ENCODE results near the gene TBC1D16.
"Not testable (repeated sequence)": the region's sequence is repeated elsewhere in the genome, so short reads cannot be mapped to it uniquely, and the experiment has no call there.

Gene TBC1D16

DNA sequence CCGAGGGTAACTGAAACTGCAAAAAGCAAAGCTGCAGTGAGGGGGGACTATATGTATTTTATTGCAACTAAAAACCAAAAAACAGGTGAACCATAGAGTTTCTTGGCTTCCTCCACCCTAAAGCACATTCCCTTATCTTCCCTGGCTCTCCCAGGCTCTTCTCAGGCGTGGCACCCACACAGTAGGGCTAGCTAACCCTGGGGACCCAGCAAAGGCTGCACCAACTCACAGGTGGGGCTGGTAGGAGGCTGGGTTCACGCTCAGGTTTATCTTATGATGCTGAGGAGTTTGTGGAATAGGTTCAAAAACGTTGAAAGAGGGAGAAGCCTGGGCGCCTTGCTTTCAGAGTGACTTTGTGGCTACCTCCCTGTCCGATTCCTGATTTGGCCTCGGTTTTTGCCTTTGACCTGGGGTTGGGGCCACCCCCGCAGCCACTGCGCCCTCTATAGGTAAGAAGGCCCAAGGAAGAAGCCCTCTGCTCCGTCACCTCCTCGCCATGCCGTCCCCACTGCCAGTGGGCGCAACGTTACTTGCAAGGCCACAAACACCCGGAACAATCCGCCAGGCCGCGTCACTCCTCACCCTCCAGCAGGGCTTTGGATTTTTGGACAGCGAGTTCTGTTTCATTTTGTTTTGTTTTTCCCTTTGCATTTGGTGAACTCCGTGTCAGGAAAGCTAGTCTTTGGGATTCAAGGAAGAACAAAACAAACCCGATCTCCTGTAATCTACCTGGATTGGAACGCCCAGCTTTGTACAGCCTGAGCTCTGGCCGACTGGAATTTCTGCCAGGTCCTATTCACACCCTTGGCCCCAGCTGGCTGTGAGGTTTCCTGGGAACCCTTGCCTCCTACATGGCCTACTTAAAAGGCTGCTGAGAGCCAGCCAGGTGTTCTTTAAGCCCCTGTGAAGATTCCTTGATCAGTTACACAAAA lies 60.8 kb downstream of the TBC1D16 start:
- DNase-seq (ENCODE audit: low read depth in 2 of 2): no peak

DNA sequence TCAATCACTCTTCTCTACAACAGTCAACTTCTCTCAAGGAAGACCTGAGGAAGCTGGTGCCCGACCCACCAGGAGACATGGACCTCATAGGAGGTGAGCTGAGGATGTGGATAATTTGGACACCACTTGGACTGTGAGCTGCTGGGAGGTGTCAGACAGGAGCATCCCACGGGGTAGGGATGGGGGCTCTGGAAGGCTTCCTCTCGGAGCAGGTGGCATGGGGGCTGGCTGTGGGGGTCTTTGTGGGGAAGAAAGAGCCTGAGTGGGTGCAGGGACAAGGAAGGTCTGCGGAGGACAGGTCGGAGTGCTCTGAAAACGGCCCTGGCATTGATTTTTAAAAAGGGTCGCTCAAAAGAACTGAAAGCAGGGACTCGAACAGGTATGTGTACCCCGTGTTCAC lies 64.0 kb downstream of the TBC1D16 start:
- DNase-seq (ENCODE audit: low read depth in 2 of 2): no peak

DNA sequence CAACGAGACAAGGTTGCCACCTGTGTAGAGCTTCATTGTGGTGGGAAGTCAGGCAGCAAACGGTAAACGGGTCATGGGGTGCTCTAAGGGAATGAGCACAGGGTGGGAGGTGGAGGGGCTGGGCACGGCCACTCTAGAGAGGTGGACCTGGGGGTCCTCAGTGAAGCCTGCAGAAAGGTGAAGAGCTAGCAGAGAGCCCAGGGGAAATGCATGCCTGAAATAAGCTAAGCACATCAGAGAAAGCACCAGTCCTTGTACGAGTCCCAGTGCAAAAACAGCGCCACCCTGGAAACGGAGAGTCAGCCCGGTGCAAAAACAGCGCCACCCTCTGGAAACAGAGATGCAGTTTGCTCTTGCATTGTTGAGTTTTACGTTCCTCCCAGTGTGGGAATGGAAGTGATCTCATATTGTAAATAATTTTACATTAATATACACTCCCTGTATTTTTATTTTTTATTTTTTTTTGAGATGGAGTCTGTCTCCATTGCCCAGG lies 65.0 kb downstream of the TBC1D16 start:
- no peak for DNase-seq (ENCODE audit: low read depth in 2 of 2)

DNA sequence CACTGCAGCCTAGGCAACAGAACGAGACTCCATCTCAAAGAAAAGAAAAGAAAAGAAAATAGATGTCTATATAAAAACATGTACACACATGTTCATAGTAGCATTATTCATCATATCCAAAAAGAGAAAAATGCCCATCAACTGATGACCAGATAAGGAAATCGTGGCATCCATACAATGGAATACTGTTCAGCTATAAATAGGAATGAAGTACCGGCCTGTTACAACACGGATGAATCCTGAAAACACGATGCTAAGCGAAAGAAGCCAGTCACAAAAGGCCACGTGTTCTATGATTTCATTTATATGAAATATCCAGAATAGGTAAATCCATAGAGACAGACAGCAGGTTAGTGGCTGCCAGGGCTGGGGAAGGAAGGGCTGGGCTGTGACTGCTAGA lies 65.8 kb downstream of the TBC1D16 start:
- no peak for DNase-seq (ENCODE audit: low read depth in 2 of 2)

DNA sequence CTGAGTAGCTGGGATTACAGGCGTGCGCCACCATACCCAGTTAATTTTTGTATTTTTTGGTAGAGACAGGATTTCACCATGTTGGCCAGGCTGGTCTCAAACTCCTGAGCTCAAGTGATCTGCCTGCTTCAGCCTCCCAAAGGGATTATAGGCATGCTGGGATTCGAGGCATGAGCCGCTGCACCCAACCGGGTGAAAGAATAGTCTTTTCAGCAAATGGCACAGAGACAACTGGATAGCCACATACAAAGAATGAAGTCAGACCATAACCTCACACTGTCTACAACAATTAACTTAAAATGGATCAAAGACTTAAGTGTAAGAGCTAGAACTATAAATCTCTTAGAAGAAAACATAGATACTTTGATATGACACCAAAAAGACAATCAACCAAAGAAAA lies 67.6 kb downstream of the TBC1D16 start:
- no peak for DNase-seq (ENCODE audit: low read depth in 2 of 2)

DNA sequence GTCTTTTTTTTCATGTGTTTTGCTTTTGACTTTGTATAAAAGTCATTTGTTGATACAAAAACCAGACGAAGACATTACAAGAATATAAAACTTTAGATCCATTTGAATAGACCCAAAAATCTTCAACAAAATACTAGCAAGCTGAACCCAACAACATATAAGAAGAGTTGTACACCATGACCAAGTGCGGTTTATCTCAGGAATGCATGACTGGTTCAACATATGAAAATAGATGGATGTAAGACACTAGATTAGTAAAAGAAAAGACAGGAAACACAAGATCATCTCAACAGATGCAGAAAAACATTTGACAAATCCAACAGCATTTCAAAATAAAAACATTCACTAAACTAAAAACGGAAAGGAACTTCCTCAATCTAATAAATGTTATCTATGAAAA lies 69.0 kb downstream of the TBC1D16 start:
- DNase-seq (ENCODE audit: low read depth in 2 of 2): no peak

DNA sequence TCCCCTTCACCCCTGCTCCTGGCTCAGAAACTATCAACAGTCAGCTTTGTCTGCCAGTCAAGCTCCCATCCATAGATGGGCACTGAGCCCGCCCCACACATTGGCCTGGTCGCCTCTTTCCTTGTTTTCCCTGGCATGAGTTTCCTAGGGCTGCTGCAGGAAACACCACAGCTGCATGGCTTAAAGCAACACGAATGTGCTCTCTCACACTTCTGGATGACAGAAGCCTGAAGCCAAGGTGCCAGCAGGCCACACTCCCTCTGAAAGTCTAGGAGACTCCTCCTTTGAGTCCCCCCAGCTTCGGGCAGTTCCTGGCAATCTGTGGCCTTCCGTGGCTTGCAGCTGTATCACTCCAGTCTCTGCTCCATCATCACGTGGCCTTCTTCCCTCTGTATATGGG lies 69.9 kb downstream of the TBC1D16 start:
- DNase-seq (ENCODE audit: low read depth in 2 of 2): no peak

DNA sequence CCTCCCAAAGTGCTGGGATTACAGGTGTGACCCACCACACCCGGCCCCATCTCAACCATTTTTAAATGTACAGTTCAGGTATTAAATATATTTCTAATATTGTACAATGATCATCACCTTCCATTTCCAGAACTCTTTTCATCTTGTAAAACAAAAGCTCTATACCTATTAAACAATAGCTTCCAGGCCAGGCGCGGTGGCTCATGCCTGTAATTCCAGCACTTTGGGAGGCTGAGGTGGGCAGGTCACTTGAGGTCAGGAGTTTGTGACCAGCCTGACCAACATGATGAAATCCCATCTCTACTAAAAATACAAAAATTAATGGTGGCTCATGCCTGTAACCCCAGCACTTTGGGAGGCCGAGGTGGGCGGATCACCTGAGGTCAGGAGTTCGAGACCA lies 73.2 kb downstream of the TBC1D16 start:
- DNase-seq (ENCODE audit: low read depth in 2 of 2): not testable (repeated sequence)

DNA sequence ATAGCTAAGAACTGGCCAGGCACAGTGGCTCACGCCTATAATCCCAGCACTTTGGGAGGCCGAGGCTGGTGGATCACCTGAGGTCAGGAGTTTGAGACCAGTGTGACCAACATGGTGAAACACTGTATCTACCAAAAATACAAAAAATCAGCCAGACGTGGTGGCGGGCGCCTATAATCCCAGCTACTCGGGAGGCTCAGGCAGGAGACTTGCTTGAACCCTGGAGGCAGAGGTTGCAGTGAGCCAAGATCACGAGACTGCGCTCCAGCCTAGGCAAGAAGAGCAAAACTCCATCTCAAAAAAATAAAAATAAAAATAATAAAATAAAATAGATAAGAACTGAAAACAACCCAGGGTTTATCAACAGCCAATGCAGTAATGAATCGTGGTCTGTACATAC lies 74.1 kb downstream of the TBC1D16 start:
- DNase-seq (ENCODE audit: low read depth in 2 of 2): not testable (repeated sequence)

DNA sequence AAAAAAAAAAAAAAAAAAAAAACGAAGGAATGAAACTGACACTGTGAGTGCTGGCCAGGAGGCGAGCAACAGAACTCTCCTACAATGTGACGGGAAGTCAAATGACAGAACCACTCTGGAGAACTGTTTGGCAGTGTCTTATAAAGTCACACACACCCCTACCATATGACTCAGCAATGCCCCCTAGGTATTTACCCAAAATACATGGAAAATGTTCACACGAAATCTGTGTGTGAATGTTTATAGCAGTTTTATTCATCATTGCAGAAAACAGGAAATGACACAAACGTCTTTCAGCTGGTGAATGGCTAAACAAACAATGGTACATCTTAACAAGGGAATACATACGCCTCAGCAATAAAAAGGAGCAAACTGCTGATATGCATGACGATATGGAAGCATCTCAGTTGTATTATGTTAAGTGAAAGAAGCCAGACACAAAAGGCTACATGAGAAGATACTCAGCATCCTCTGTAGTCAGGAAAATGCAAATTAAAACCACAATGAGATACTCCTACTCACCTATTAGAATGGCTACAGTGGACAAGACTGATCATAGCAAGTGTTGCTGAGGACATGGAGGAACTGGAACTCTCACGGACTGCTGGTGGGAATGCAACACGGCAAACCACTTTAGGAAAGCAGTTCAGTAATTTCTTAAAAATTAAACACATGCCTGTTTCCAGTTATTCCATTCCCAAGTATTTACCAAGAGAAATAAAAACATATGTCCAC lies 74.7 kb downstream of the TBC1D16 start:
- no peak for DNase-seq (ENCODE audit: low read depth in 2 of 2)

DNA sequence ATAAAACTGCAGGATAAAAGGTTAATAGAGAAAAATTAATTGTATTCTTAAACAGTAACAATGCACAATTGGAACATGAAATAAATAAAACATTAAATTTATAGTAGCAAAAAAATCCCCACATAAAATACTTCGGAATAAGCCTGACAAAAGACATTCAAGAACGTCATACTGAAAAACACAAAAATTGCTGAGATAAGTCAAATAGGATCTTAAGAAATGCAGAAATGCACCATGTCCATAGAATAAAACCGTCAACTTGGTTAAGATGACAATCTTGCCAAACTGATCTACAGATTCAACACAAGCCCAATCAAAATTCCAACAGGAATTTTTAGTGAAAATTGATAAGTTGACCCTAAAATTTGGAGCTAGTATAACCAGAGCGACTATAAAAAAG lies 76.6 kb downstream of the TBC1D16 start:
- no peak for DNase-seq (ENCODE audit: low read depth in 2 of 2)

DNA sequence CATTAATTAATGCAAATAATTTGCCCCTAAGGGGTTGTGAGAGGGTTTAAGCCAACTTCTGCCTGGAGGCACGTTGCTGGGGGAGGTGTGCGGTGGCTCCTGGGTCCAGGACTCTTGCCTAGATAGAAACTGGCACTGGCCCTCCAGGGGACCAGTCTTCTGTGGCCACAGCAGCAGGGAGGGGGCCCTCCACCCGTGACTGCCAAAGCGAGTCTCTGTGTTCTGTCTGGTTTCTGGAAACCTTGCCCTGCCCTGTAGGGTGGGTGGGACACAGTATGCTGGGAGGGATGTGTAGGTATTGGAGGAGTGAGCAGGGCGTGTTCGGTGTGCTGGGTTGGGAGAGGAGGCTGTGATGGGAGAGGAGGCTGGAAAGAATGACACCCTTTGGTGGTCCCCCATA lies 78.8 kb downstream of the TBC1D16 start:
- no peak for DNase-seq (ENCODE audit: low read depth in 2 of 2)

DNA sequence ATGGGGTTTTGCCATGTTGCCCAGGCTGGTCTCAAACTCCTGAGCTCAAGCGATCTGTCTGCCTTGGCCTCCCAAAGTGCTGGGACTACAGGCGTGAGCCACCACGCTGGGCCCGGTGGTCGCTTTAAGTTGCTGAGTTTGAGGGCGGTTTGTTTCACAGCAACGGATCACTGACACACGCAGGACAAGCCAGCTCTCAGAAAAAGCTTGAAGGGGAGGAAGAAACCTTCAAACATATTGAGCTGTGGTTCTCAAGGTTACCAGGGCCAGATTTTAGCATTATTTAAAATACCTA lies 79.3 kb downstream of the TBC1D16 start:
- not testable (repeated sequence) for DNase-seq (ENCODE audit: low read depth in 2 of 2)

DNA sequence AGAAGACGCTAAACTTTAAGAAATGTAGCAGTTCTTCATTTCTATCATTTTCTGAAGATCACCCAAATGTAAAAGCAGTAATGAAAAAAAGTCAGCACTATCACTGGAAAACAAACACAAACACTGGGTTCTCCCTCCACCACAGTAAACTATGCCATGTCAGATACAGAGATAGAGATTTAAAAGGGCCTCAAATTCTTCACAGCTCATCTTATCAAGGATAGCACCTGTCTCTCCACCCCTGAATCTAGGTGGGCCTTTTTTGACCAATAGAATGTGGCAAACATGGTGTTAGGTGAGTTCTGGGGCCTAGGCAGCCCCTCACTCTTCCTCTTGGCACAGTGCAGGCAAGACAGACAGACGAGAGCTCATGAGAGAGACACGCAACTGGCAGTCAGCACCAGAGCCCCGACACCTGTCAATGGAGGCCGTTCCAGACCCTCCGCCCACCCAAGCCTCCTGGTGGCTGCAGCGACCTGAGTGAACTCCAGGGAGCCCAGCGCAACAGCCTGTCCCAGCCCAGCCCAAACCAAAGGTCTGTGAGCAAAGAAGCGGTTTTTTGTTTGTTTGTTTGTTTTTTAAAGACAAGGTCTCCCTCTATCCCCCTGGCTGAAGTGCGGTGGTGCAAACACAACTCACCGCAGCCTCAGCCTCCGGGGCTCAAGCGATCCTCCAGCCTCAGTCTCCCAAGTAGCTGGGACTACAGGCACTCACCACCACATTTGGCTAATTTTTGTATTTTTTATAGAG lies 79.8 kb downstream of the TBC1D16 start:
- no peak for DNase-seq (ENCODE audit: low read depth in 2 of 2)

DNA sequence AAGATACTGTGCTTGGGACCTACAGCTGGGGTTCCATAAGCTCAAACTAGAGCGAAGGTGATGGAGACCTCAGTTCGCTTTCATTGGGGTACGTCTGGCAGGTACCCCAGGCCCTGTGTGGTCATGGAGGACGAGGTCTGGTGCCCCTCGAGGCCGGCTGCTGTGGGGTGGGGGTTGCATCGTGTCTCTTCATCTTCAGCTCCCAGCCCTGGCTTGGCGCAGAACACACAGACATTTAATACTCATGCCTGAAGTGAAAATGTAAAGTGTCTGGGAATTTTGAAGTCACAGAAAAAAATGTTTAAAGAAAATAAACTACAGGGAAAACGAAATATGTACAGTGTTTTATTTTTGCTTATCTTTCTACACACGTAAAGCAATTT lies 80.5 kb downstream of the TBC1D16 start:
- DNase-seq (ENCODE audit: low read depth in 2 of 2): no peak

DNA sequence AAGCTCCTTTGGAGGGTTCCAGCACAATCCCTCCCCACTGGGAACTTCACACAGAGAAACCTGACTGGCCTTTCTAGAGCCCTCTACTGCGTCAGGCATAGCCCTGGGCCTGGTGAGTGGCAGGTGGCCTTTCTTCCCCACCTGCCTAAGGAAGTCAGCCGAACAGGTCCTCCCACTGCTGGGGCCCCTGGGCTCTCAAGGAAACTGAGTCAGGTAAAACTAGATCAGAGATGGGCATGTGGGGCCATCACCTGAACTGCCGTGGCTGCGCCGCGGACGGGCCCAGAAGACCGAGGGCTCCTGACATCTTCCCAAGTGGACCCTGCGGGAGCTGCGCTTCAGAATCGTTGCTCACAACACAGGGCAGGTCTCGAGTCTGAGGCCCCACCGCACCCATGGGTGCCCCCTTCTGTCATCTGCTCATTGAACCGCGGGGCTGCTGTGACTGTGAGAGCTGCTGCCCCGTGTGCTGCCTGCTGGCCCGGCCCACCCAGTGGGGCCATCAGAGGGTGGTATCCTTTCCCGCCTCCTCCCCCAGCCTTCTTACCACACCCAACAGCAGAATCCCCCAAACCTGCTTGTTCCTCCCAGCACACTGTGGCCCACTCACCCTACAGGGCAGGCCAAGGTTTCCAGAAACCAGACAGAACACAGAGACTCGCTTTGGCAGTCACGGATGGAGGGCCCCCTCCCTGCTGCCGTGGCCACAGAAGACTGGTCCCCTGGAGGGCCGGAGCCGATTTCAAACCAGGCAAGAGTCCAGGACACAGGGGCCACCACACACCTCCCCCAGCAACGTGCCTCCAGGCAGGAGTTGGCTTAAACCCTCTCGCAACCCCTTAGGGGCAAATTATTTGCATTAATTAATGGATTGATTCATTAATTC lies 81.1 kb downstream of the TBC1D16 start:
- no peak for DNase-seq (ENCODE audit: low read depth in 2 of 2)

DNA sequence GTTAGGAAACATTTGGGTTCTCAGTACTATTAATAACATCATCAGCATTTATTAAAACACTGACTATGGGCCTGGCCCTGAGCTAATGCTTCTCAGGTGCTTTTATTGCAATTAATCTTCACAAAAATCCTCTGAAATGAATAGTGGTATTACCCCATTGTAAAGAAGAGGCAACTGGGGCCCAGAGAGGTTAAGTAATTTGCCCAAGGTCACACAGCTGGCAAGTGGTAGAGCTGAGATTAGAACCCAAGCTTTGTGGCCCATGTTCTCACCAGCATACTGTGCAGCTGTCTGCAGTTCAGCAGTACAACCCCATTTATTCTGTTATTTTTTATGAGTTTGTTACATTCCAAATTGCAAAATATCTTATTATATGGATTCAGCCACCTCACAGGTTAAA lies 82.3 kb downstream of the TBC1D16 start:
- no peak for DNase-seq (ENCODE audit: low read depth in 2 of 2)

DNA sequence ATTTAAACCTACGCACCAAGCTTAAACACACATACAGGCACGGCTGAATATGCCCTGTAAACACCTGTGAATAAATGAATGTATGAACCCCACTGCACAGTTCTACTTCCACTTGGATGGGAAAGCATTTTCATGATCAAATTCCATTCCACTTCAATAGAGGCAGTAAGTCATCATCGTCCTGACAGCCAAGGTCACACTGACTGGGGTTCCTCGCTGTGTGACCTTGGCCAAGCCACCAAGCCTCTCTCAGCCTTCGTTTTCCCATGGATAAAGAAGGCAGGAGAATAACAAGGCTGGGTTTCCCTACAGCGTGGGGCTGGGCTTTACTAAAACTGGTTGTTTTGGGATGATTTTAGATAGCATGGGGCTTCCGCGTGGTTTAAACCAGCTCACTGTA lies 82.8 kb downstream of the TBC1D16 start:
- DNase-seq (ENCODE audit: low read depth in 2 of 2): no peak

DNA sequence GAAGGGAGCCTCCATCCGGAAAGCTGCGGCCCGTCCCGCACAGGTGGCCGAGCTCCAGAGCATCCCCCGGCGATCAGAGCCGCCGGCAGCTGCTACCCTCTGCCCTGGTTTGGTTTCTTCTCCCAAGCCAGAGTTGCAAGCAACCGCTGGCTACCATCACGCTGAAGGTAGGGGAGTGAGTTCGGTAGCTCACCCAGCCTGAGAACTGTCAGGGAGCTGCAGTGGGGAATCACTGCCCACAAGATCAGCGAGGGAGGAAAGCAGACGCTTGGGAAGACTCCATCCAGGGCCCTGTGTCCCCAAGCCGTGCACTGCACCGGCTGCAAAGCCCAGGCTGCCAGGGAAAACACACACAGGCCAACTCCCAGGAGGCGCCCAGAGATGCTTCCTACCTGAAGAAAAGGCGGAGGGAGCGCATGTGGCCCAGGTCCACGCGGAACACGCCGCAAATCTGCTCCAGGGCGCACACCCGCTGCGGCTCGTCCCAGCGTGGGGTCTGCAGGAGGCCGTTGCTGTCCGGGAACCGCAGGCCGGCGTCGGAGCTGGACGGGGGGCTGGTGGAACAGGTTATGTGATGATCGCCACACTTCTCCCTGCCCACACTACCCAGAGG lies 83.3 kb downstream of the TBC1D16 start:
- no peak for DNase-seq (ENCODE audit: low read depth in 2 of 2)

DNA sequence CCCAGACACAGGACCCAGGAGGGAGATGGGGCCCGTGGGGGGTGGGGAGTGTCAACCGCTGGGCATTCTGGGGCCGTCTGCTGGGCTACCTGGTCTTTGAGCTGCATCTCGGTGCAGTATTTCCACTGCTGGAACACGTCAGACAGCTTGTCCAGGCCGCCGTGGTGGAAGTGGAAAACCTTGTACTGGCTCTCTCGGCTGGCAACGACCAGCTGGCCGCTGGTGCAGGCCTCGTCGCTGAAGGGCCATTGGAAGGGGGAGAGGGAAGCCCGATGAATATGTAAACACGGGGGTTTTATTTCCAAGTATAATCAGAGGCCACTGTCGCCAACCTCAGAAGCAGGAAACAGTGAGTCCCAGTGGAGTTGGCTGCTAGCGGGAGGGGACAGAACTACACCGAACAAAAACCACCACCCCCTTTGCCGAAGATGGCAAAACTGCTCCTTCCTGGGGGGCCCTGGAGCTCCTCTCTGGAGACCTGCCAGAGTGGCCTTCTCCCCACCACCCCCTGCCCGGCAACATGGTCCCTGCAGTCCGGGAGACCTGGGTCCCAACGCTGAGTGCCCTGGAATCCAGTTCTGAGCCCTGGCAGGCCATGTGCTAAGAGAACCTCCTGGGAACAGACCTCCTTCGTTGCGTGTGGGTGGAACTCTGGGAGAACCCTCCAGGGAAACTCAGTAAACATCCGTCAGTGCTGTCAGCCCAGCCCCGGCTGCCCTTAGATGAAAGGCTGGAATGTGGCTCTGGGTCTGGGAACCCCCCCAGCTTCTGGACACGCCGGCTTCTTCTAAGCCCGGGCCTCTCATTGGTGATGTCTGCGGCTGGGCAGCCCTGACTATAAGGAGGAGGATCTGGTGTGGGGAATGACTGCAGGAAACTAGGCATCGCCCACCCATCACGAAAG lies 84.1 kb downstream of the TBC1D16 start:
- no peak for DNase-seq (ENCODE audit: low read depth in 2 of 2)

Measured in stimulated activated CD8-positive, alpha-beta memory T cell treated with anti-CD3 and anti-CD28 coated beads, Interleukin-7, amount 100 ng/mL, for 4 hours (primary cell).